IMR-90 (cell line): ENCODE data around the gene MEF2A. TPM values are rescaled to one million over a fixed set of nuclear protein-coding genes. Genes with fewer than 3 reads are reported as not detected.

Source experiments
- ATAC-seq: fragments of 200-7000 bp; cut with Tn5 transposase; 2 replicates; pipeline ENCODE4 v1.9.1; 2020; ENCODE audit warnings: low read depth, mild to moderate bottlenecking, moderate library complexity
- BruUV-seq: library from RNA; stranded (reverse); fragments of 400-500 nt; replicated peaks from 2 replicates; lab custom pipeline; 2021; lab: Mats Ljungman, UMichigan
- CTCF ChIA-PET: fragments of 300-600 bp; formaldehyde crosslinking; extraction: SDS; loops from one replicate; lab custom pipeline; 2021; ENCODE audit warnings: antibody characterized with exemption; lab: Yijun Ruan, JAX
- POLR2A ChIA-PET: fragments of 300-600 bp; sonication (Branson Sonifier 250); formaldehyde crosslinking; loops from one replicate; lab custom pipeline; 2022; ENCODE audit warnings: antibody characterized with exemption; ENCODE audit not compliant: unreplicated experiment; lab: Charles Lee
- DNase-seq: peaks from one replicate; pipeline ENCODE4 v3.0.0; 2013
- H2AFZ ChIP-seq: replicated peaks from 2 replicates; pipeline ENCODE3; 2013; ENCODE audit warnings: low read length, mild to moderate bottlenecking; ENCODE audit not compliant: poor library complexity
- H2AK5ac ChIP-seq: 2 replicates; pipeline ENCODE4 v1.6.1; 2013; ENCODE audit warnings: low read depth, low read length, inconsistent platforms
- H2AK9ac ChIP-seq: replicated peaks from 2 replicates; pipeline ENCODE3; 2013; ENCODE audit warnings: mild to moderate bottlenecking, low read depth, low read length, moderate library complexity; ENCODE audit not compliant: poor library complexity
- H2BK120ac ChIP-seq: 2 replicates; pipeline ENCODE4 v1.6.1; 2013; ENCODE audit warnings: low read depth, low read length, inconsistent platforms
- H2BK15ac ChIP-seq: 3 replicates; pipeline ENCODE4 v1.6.1; 2013; ENCODE audit warnings: low read depth, low read length, inconsistent platforms
- H2BK20ac ChIP-seq: 2 replicates; pipeline ENCODE4 v1.6.1; 2013; ENCODE audit warnings: low read depth, mild to moderate bottlenecking, inconsistent platforms, low read length, moderate library complexity
- H2BK5ac ChIP-seq: 2 replicates; pipeline ENCODE4 v1.6.1; 2013; ENCODE audit warnings: mild to moderate bottlenecking, low read depth, low read length, inconsistent platforms; ENCODE audit not compliant: poor library complexity, severe bottlenecking
- H3K14ac ChIP-seq: replicated peaks from 2 replicates; pipeline ENCODE4 v1.6.1; 2013; ENCODE audit warnings: low read depth, low read length, inconsistent platforms
- H3K18ac ChIP-seq: 2 replicates; pipeline ENCODE4 v1.6.1; 2013; ENCODE audit warnings: low read depth, low read length, control low read depth
- H3K23ac ChIP-seq: 2 replicates; pipeline ENCODE4 v1.6.1; 2013; ENCODE audit warnings: low read depth, low read length, inconsistent platforms
- H3K27ac ChIP-seq: 2 replicates; pipeline ENCODE4 v1.5.1; 2013; ENCODE audit warnings: mild to moderate bottlenecking, control low read depth, low read length; ENCODE audit not compliant: insufficient read depth
- H3K27me3 ChIP-seq: 2 replicates; pipeline ENCODE4 v1.6.1; 2013; ENCODE audit warnings: low read length; ENCODE audit not compliant: control insufficient read depth, insufficient read depth
- H3K36me3 ChIP-seq: 2 replicates; pipeline ENCODE4 v1.6.1; 2013; ENCODE audit warnings: low read length, mixed read lengths; ENCODE audit not compliant: control insufficient read depth, insufficient read depth
- H3K4ac ChIP-seq: 2 replicates; pipeline ENCODE4 v1.6.1; 2013; ENCODE audit warnings: low read depth, low read length, inconsistent platforms
- H3K4me1 ChIP-seq: 2 replicates; pipeline ENCODE4 v1.6.1; 2013; ENCODE audit warnings: low read length, mixed read lengths; ENCODE audit not compliant: control insufficient read depth, insufficient read depth
- H3K4me2 ChIP-seq: 2 replicates; pipeline ENCODE4 v1.6.1; 2013; ENCODE audit warnings: low read depth, mild to moderate bottlenecking, control low read depth, low read length, moderate library complexity
- H3K4me3 ChIP-seq: 2 replicates; pipeline ENCODE4 v1.5.1; 2013; ENCODE audit warnings: low read depth, mild to moderate bottlenecking, control low read depth, low read length, moderate library complexity; ENCODE audit not compliant: insufficient read depth
- H3K56ac ChIP-seq: 2 replicates; pipeline ENCODE4 v1.6.1; 2013; ENCODE audit warnings: low read length, inconsistent platforms; ENCODE audit not compliant: insufficient read depth; ENCODE audit errors: extremely low read depth
- H3K79me1 ChIP-seq, 2 experiments: 2 replicates each; pipeline ENCODE4 v1.6.1; 2013; ENCODE audit warnings: low read length in 2 of 2, inconsistent platforms in 1 of 2, low read depth in 1 of 2
- H3K9ac ChIP-seq: 2 replicates; pipeline ENCODE4 v1.6.1; 2013; ENCODE audit warnings: low read depth, low read length, control low read depth
- H3K9me1 ChIP-seq: 2 replicates; pipeline ENCODE4 v1.6.1; 2013; ENCODE audit warnings: low read length, inconsistent platforms; ENCODE audit not compliant: insufficient read depth
- H3K9me3 ChIP-seq: 2 replicates; pipeline ENCODE4 v1.6.1; 2013; ENCODE audit warnings: low read length; ENCODE audit not compliant: control insufficient read depth, insufficient read depth
- H4K20me1 ChIP-seq: 2 replicates; pipeline ENCODE4 v1.6.1; 2013; ENCODE audit warnings: low read length, inconsistent platforms; ENCODE audit not compliant: insufficient read depth
- H4K5ac ChIP-seq: 2 replicates; pipeline ENCODE4 v1.6.1; 2013; ENCODE audit warnings: mild to moderate bottlenecking, low read depth, low read length, control low read depth
- H4K8ac ChIP-seq, 2 experiments: 2 replicates each; pipeline ENCODE4 v1.6.1; 2013; ENCODE audit warnings: low read depth in 2 of 2, low read length in 2 of 2, control low read depth in 1 of 2, inconsistent platforms in 1 of 2
- H4K91ac ChIP-seq: 2 replicates; pipeline ENCODE4 v1.6.1; 2013; ENCODE audit warnings: low read depth, low read length, inconsistent platforms; ENCODE audit not compliant: insufficient read depth
- RAD21 ChIP-seq: IDR thresholded peaks from 2 replicates; pipeline ENCODE4 v1.6.1; 2012; ENCODE audit warnings: low read length, improper control_type of control experiment
- RFX5 ChIP-seq: IDR thresholded peaks from 2 replicates; pipeline ENCODE4 v1.8.0; 2012; ENCODE audit warnings: low read depth, mild to moderate bottlenecking, low read length, moderate library complexity
- WGBS, 2 experiments: methylation state at CpG; one replicate each; pipeline versions ENCODE4 v1.1.5 to v1.1.7; 2013; ENCODE audit warnings: missing lambda C conversion rate in 2 of 2; ENCODE audit not compliant: insufficient read length in 1 of 2; ENCODE audit errors: extremely low coverage in 2 of 2; 5-methylcytosine and 5-hydroxymethylcytosine counted together
- dilution Hi-C: fragments of 300-500 bp; cut with HindIII; formaldehyde crosslinking; loops from one replicate; pipeline ENCODE4 v1.14.3; 2018; ENCODE audit warnings: low sequenced_read_pairs; ENCODE audit not compliant: unreplicated experiment
- in situ Hi-C: fragments of 300-500 bp; cut with MboI; formaldehyde crosslinking; loops from 3 replicates; pipeline ENCODE4 v1.14.3; 2019; ENCODE audit warnings: low sequenced_read_pairs, inconsistent platforms, mixed read lengths
- intact Hi-C: fragments of 100-400 bp; cut with micrococcal nuclease; formaldehyde crosslinking; loops from 2 replicates; pipeline ENCODE4 v1.10.0; 2022
- polyA plus RNA-seq, 3 experiments: library from polyadenylated mRNA; depleted of rRNA; stranded (reverse); fragments of >200 nt; gene quantifications; 2 replicates each; pipeline ENCODE4 v1.2.3, GENCODE V29; 2012; ENCODE audit warnings: low replicate concordance in 1 of 3
- total RNA-seq: library from RNA; depleted of rRNA; stranded (reverse); fragments of >200 nt; gene quantifications from 2 replicates; pipeline ENCODE4 v1.2.3, GENCODE V29; 2012

MEF2A gene
- total and polyA plus RNA-seq, 2 of the 4 experiments (the other 2 are of a cell fraction) = 16.1 to 16.7 TPM

DNA sequence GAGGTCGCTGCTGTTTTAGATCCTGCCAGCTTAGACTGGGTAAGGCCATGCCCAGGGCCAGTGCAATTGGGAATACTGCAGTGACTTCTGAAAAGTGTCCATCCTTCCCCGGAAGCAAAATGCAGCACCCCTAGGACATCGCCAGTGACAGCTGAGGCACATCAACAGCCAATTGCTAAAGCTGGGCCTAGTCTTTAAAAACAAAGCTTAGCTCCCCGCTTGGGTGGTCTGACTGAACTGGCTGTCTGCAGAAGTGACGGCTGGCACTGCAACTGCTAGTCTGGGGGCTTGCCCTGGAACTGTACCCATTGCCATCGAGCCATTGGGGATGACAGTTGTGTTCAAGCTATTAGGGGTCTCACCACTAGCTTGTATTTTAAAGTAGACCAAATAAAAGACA is 163.1 kb downstream of the MEF2A start:
- no peak overlapping the region for H2AFZ ChIP-seq
- no peak overlapping the region for H2BK5ac ChIP-seq
- H3K9me3 ChIP-seq = no peaks in the 10 kb centered on the region; the same call in 1 of the 2 replicates
- no peak for DNase-seq
- H3K23ac ChIP-seq = no peak overlapping the region
- no peaks in the 10 kb centered on the region for H3K9me1 ChIP-seq
- no peak overlapping the region for H3K4me2 ChIP-seq
- WGBS, 2 experiments = 60% methylated on average over 2 of the region's 6 CpGs; no CpG with 5 or more reads in 1 of the 2 experiments
- H2BK120ac ChIP-seq = no peak overlapping the region
- no peak overlapping the region for H2BK20ac ChIP-seq
- peaks cover 4% of the 10 kb centered on the region for H3K4me1 ChIP-seq
- in situ Hi-C loops (loop anchor here (25.0 kb wide), 1 partner anchor 617 kb away; the partner anchor contains the start of gene SYNM), intact Hi-C loops (no loop called here), dilution Hi-C loops (no loop called here)
- H3K56ac ChIP-seq = no peak overlapping the region
- no TSS peak for BruUV-seq
- no peaks in the 10 kb centered on the region for H3K27me3 ChIP-seq
- peaks cover 0 to 14% of the 10 kb centered on the region in 2 experiments; a peak in 3 of 4 replicates for H3K79me1 ChIP-seq
- no peak overlapping the region for H2AK5ac ChIP-seq
- H3K4ac ChIP-seq = no peak overlapping the region
- CTCF ChIA-PET = interaction anchor here (0.7 to 1.3 kb wide), 2 partner anchors 442 to 457 kb away, joined by 3 to 9 read pairs; no protein-coding TSS in a partner anchor
- no peak overlapping the region for H4K5ac ChIP-seq
- peaks cover 7% of the 10 kb centered on the region; the same call in 1 of the 2 replicates for H3K36me3 ChIP-seq
- no peak overlapping the region for H4K8ac ChIP-seq
- H2BK15ac ChIP-seq = no peak overlapping the region
- no peak for ATAC-seq
- no peak overlapping the region for H3K4me3 ChIP-seq
- no peak overlapping the region for H3K14ac ChIP-seq
- H3K9ac ChIP-seq = no peak overlapping the region
- no peak overlapping the region for H2AK9ac ChIP-seq
- no peaks in the 10 kb centered on the region for H4K20me1 ChIP-seq
- TF ChIP-seq RFX5 (no peak), RAD21 (no peak)
- POLR2A ChIA-PET = interaction anchor here (1.3 kb wide), 1 partner anchor 454 kb away, joined by 3 read pairs; no protein-coding TSS in a partner anchor
- no peak overlapping the region for H4K91ac ChIP-seq
- no peak overlapping the region for H3K27ac ChIP-seq
- H3K18ac ChIP-seq = no peak overlapping the region
